CD4-positive, alpha-beta T cell (primary cell): ENCODE measurements around the gene LBH. TPM values are rescaled to one million over a fixed set of nuclear protein-coding genes. Genes with fewer than 3 reads are reported as not detected.

Experiments
- ATAC-seq: fragments of 200-7000 bp; cut with Tn5 transposase; one replicate; pipeline ENCODE4 v1.10.0; 2022; ENCODE audit warnings: mild to moderate bottlenecking; ENCODE audit not compliant: poor library complexity
- CTCF ChIA-PET: fragments of 350-600 bp; sonication (Branson Sonifier 250); formaldehyde crosslinking; loops from one replicate; lab custom pipeline; 2021; ENCODE audit warnings: antibody characterized with exemption, inconsistent platforms; lab: Charles Lee
- POLR2A ChIA-PET: fragments of 350-600 bp; sonication (Branson Sonifier 250); formaldehyde crosslinking; loops from one replicate; lab custom pipeline; 2021; ENCODE audit warnings: antibody characterized with exemption, inconsistent platforms; lab: Charles Lee
- DNase-seq, 14 experiments: peaks; one replicate each; pipeline ENCODE4 v3.0.0-alpha.2; 2013 to 2020; ENCODE audit warnings: mixed read lengths in 2 of 14
- H3K27ac ChIP-seq, 2 donors: one replicate each; pipeline versions ENCODE4 v1.5.1 to v1.7.0; 2013; ENCODE audit warnings: low read length in 2 of 2, low read depth in 1 of 2, mild to moderate bottlenecking in 1 of 2
- H3K27me3 ChIP-seq, 2 experiments: 1 replicate in 1 of 2; 2 replicates in 1 of 2; pipeline versions ENCODE4 v1.6.1 to v1.7.0; 2013; ENCODE audit warnings: low read length in 2 of 2, control low read depth in 1 of 2, mild to moderate bottlenecking in 1 of 2, moderate library complexity in 1 of 2; ENCODE audit not compliant: insufficient read depth in 2 of 2, control insufficient read depth in 1 of 2
- H3K36me3 ChIP-seq: one replicate; pipeline ENCODE4 v1.6.1; 2013; ENCODE audit warnings: low read length, control low read depth; ENCODE audit not compliant: insufficient read depth
- H3K4me1 ChIP-seq: one replicate; pipeline ENCODE4 v1.6.1; 2013; ENCODE audit warnings: low read length, control low read depth; ENCODE audit not compliant: insufficient read depth
- H3K4me3 ChIP-seq: one replicate; pipeline ENCODE4 v1.5.1; 2013; ENCODE audit warnings: mild to moderate bottlenecking, low read length, moderate library complexity
- H3K9me3 ChIP-seq, 2 experiments: 1 replicate in 1 of 2; 2 replicates in 1 of 2; pipeline versions ENCODE4 v1.6.1 to v1.7.0; 2013; ENCODE audit warnings: low read length in 2 of 2, mild to moderate bottlenecking in 2 of 2, control low read depth in 1 of 2, moderate library complexity in 1 of 2; ENCODE audit not compliant: control insufficient read depth in 1 of 2, insufficient read depth in 1 of 2
- H3K27ac Mint-ChIP-seq: one replicate; pipeline ENCODE4 v1.8.0; 2020; ENCODE audit warnings: mixed read lengths
- H3K27me3 Mint-ChIP-seq: one replicate; pipeline ENCODE4 v1.8.0; 2021; ENCODE audit warnings: mixed read lengths
- H3K36me3 Mint-ChIP-seq: one replicate; pipeline ENCODE4 v1.8.0; 2021; ENCODE audit warnings: low read depth, mixed read lengths
- H3K4me1 Mint-ChIP-seq: one replicate; pipeline ENCODE4 v1.8.0; 2021; ENCODE audit warnings: low read depth, mixed read lengths
- H3K4me3 Mint-ChIP-seq: one replicate; pipeline ENCODE4 v1.8.0; 2020; ENCODE audit warnings: mild to moderate bottlenecking, mixed read lengths
- H3K9me3 Mint-ChIP-seq: one replicate; pipeline ENCODE4 v1.8.0; 2020; ENCODE audit warnings: mixed read lengths
- CTCF ChIP-seq: fragments of 200-600 bp; IDR thresholded peaks from one replicate; pipeline ENCODE4 v1.8.0; 2022; ENCODE audit warnings: antibody characterized with exemption, mild to moderate bottlenecking
- intact Hi-C, 2 experiments: fragments of 100-400 bp; cut with DNase I in 1 of 2; cut with micrococcal nuclease in 1 of 2; formaldehyde crosslinking; loops; one replicate each; pipeline versions ENCODE4 v1.15.1 to v1.9.0; 2023 to 2025; cut with DNase I, micrococcal nuclease
- total RNA-seq, 174 experiments: library from RNA in 2 of 174; stranded (reverse) in 2 of 174; gene quantifications; one replicate each; pipeline ENCODE4 v1.2.3 and lab custom pipeline; 2021 to 2026

LBH gene
- total RNA-seq, 2 experiments from 2014 or later = 131 to 135 TPM

GRCh38 chr2:30306522-30306921 is 75.2 kb downstream of the LBH start:
- no peak overlapping the region for H3K27ac ChIP-seq
- H3K9me3 ChIP-seq = no peaks in the 10 kb centered on the region
- no peak for TF ChIP-seq CTCF
- Mint-ChIP-seq H3K27me3 (no peaks in the 10 kb centered on the region), H3K36me3 (no peaks in the 10 kb centered on the region), H3K9me3 (no peaks in the 10 kb centered on the region), H3K4me1 (peaks cover 17% of the 10 kb centered on the region), H3K4me3 (no peak overlapping the region), H3K27ac (no peak overlapping the region)
- DNase-seq (no peak), ATAC-seq (no peak)
- no peak overlapping the region for H3K4me3 ChIP-seq
- H3K4me1 ChIP-seq = peaks cover 8% of the 10 kb centered on the region
- no peaks in the 10 kb centered on the region for H3K27me3 ChIP-seq
- no peaks in the 10 kb centered on the region for H3K36me3 ChIP-seq
- ChIA-PET CTCF (no interaction called here), POLR2A (no interaction called here)
- intact Hi-C loops = no loop called here

- peaks cover 25% of the 10 kb centered on the region for H3K4me1 Mint-ChIP-seq
- intact Hi-C loops = no loop called here
- Histone ChIP-seq H3K4me1 (peaks cover 8% of the 10 kb centered on the region), H3K9me3 (no peaks in the 10 kb centered on the region), H3K27ac (no peak overlapping the region), H3K27me3 (no peaks in the 10 kb centered on the region), H3K36me3 (no peaks in the 10 kb centered on the region), H3K4me3 (no peak overlapping the region)
- no peak overlapping the region for H3K4me3 Mint-ChIP-seq
- TF ChIP-seq CTCF = no peak
- H3K36me3 Mint-ChIP-seq = no peaks in the 10 kb centered on the region
- no peak for DNase-seq
- no peak for ATAC-seq
- no peak overlapping the region for H3K27ac Mint-ChIP-seq
- ChIA-PET CTCF (no interaction called here), POLR2A (interaction anchor here (1.2 kb wide), 1 partner anchor 46 kb away, joined by 4 read pairs; no protein-coding TSS in a partner anchor)
- no peaks in the 10 kb centered on the region for H3K27me3 Mint-ChIP-seq
- no peaks in the 10 kb centered on the region for H3K9me3 Mint-ChIP-seq
Measured at GRCh38 chr2:30308280-30308679, 76.9 kb downstream of the LBH start.

Other genes with a start within 250 kb of the LBH start
- 100 to 1,000 TPM; 932 to 972 TPM for gene YPEL5, start 84.5 kb upstream of the LBH start, total RNA-seq
- gene LCLAT1, start 215.7 kb downstream of the LBH start, total RNA-seq = 10 to 100 TPM in 1 of 2 experiments, 1 to 10 TPM in 1; 8.3 to 10.2 TPM